HCT116 (cell line): Measurements from ENCODE around the gene STK25.

Experiments used
- CTCF ChIP-seq, 3 experiments: fragments of 200-600 bp in 1 of 3; sonication (generic) in 1 of 3; IDR thresholded peaks in 2 of 3; conservative IDR thresholded peaks in 1 of 3; 2 replicates each; pipeline ENCODE4 v1.5.1; 2012 to 2017; ENCODE audit warnings: low read depth in 2 of 3, low read length in 2 of 3, antibody characterized with exemption in 1 of 3, borderline replicate concordance in 1 of 3, control low read depth in 1 of 3, mild to moderate bottlenecking in 1 of 3, mixed read lengths in 1 of 3, mixed run types in 1 of 3, moderate library complexity in 1 of 3; ENCODE audit not compliant: insufficient read depth in 1 of 3
- RAD21 ChIP-seq: IDR thresholded peaks from 2 replicates; pipeline ENCODE4 v1.6.1; 2012; ENCODE audit warnings: low read depth, mild to moderate bottlenecking
- SRF ChIP-seq: IDR thresholded peaks from 2 replicates; pipeline ENCODE4 v1.6.1; 2012; ENCODE audit warnings: low read depth
- YY1 ChIP-seq: IDR thresholded peaks from 2 replicates; pipeline ENCODE4 v1.6.1; 2011; ENCODE audit warnings: low read length, low read depth, moderate library complexity, mild to moderate bottlenecking; ENCODE audit not compliant: insufficient replicate concordance; ENCODE audit errors: extremely low read depth
- ZBTB33 ChIP-seq: IDR thresholded peaks from 2 replicates; pipeline ENCODE4 v1.6.1; 2011; ENCODE audit warnings: mild to moderate bottlenecking, low read length, moderate library complexity; ENCODE audit not compliant: insufficient replicate concordance; ENCODE audit errors: extremely low read depth
- ZNF274 ChIP-seq: fragments of 200-500 bp; sonication (Bioruptor generic); IDR thresholded peaks from 2 replicates; pipeline ENCODE4 v1.6.1; 2014; ENCODE audit warnings: mild to moderate bottlenecking, low read depth, low read length, inconsistent platforms
- TF ChIP-seq, protein P1 (sequence below): IDR thresholded peaks from 2 replicates; pipeline ENCODE4 v1.6.1; 2012

DNA sequence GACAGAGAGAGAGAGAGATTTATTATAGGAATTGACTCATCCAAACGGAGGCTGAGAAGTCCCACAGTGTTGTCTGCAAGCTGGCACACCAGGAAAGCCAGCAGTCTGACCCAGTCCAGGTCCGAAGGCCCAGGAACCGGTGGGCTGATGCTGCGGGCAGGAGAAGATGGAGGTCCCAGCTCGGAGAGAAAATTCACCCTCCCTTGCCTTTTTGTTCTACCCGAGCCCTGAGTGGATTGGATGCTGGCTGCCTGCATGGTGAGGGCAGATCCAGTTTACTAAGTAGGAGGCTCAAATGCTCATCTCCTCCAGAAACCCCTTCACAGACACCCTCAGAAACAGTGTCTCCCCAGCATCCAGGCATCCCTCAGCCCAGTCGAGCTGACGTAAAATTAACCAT is 22.2 kb upstream of the STK25 start:
- TF ChIP-seq SRF (no peak), ZBTB33 (no peak), CTCF (IDR thresholded peaks at IDR 0.05 in 2 of 3, conservative IDR thresholded peaks at IDR 0.05 in 1 of 3; ENCODE audit: borderline replicate concordance in 1 of 3, insufficient read depth in 1 of 3, low read depth in 2 of 3, low read length in 2 of 3) (no peak), RAD21 (no peak), ZNF274 (no peak), YY1 (no peak)
- TF ChIP-seq, protein P1, sequence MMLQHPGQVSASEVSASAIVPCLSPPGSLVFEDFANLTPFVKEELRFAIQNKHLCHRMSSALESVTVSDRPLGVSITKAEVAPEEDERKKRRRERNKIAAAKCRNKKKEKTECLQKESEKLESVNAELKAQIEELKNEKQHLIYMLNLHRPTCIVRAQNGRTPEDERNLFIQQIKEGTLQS, result no peak
